SU-DHL-6 (cell line): Measurements from ENCODE around the gene CTNND2.

Experiments
- CTCF ChIP-seq: fragments of 200-600 bp; sonication (generic); IDR thresholded peaks from one replicate; pipeline ENCODE4 v1.5.1; 2017; ENCODE audit warnings: antibody characterized with exemption, mild to moderate bottlenecking, low read length, moderate library complexity; ENCODE audit not compliant: insufficient read depth, poor library complexity, severe bottlenecking
- EZH2phosphoT487 ChIP-seq: fragments of 200-600 bp; sonication (generic), shearing (Covaris generic); conservative IDR thresholded peaks from 2 replicates; pipeline ENCODE4 v1.6.1; 2018; ENCODE audit warnings: mild to moderate bottlenecking, antibody characterized with exemption, low read length, moderate library complexity, mixed read lengths

GRCh38 chr5:11557063-11557462 is 347.2 kb downstream of the CTNND2 start:
- TF ChIP-seq CTCF (no peak), EZH2phosphoT487 (no peak)
